CD4-positive, alpha-beta T cell (primary cell): Measurements from ENCODE around the gene FXR2. TPM values are rescaled to one million over a fixed set of nuclear protein-coding genes. Genes with fewer than 3 reads are reported as not detected.

Source experiments
- ATAC-seq: fragments of 200-7000 bp; cut with Tn5 transposase; one replicate; pipeline ENCODE4 v1.10.0; 2022; ENCODE audit warnings: mild to moderate bottlenecking; ENCODE audit not compliant: poor library complexity
- CTCF ChIA-PET: fragments of 350-600 bp; sonication (Branson Sonifier 250); formaldehyde crosslinking; loops from one replicate; lab custom pipeline; 2021; ENCODE audit warnings: antibody characterized with exemption, inconsistent platforms; lab: Charles Lee
- POLR2A ChIA-PET: fragments of 350-600 bp; sonication (Branson Sonifier 250); formaldehyde crosslinking; loops from one replicate; lab custom pipeline; 2021; ENCODE audit warnings: antibody characterized with exemption, inconsistent platforms; lab: Charles Lee
- DNase-seq, 14 experiments: peaks; one replicate each; pipeline ENCODE4 v3.0.0-alpha.2; 2013 to 2020; ENCODE audit warnings: mixed read lengths in 2 of 14
- H3K27ac ChIP-seq, 2 donors: one replicate each; pipeline versions ENCODE4 v1.5.1 to v1.7.0; 2013; ENCODE audit warnings: low read length in 2 of 2, low read depth in 1 of 2, mild to moderate bottlenecking in 1 of 2
- H3K27me3 ChIP-seq, 2 experiments: 1 replicate in 1 of 2; 2 replicates in 1 of 2; pipeline versions ENCODE4 v1.6.1 to v1.7.0; 2013; ENCODE audit warnings: low read length in 2 of 2, control low read depth in 1 of 2, mild to moderate bottlenecking in 1 of 2, moderate library complexity in 1 of 2; ENCODE audit not compliant: insufficient read depth in 2 of 2, control insufficient read depth in 1 of 2
- H3K36me3 ChIP-seq: one replicate; pipeline ENCODE4 v1.6.1; 2013; ENCODE audit warnings: low read length, control low read depth; ENCODE audit not compliant: insufficient read depth
- H3K4me1 ChIP-seq: one replicate; pipeline ENCODE4 v1.6.1; 2013; ENCODE audit warnings: low read length, control low read depth; ENCODE audit not compliant: insufficient read depth
- H3K4me3 ChIP-seq: one replicate; pipeline ENCODE4 v1.5.1; 2013; ENCODE audit warnings: mild to moderate bottlenecking, low read length, moderate library complexity
- H3K9me3 ChIP-seq, 2 experiments: 1 replicate in 1 of 2; 2 replicates in 1 of 2; pipeline versions ENCODE4 v1.6.1 to v1.7.0; 2013; ENCODE audit warnings: low read length in 2 of 2, mild to moderate bottlenecking in 2 of 2, control low read depth in 1 of 2, moderate library complexity in 1 of 2; ENCODE audit not compliant: control insufficient read depth in 1 of 2, insufficient read depth in 1 of 2
- H3K27ac Mint-ChIP-seq: one replicate; pipeline ENCODE4 v1.8.0; 2020; ENCODE audit warnings: mixed read lengths
- H3K27me3 Mint-ChIP-seq: one replicate; pipeline ENCODE4 v1.8.0; 2021; ENCODE audit warnings: mixed read lengths
- H3K36me3 Mint-ChIP-seq: one replicate; pipeline ENCODE4 v1.8.0; 2021; ENCODE audit warnings: low read depth, mixed read lengths
- H3K4me1 Mint-ChIP-seq: one replicate; pipeline ENCODE4 v1.8.0; 2021; ENCODE audit warnings: low read depth, mixed read lengths
- H3K4me3 Mint-ChIP-seq: one replicate; pipeline ENCODE4 v1.8.0; 2020; ENCODE audit warnings: mild to moderate bottlenecking, mixed read lengths
- H3K9me3 Mint-ChIP-seq: one replicate; pipeline ENCODE4 v1.8.0; 2020; ENCODE audit warnings: mixed read lengths
- intact Hi-C, 2 experiments: fragments of 100-400 bp; cut with DNase I in 1 of 2; cut with micrococcal nuclease in 1 of 2; formaldehyde crosslinking; loops; one replicate each; pipeline versions ENCODE4 v1.15.1 to v1.9.0; 2023 to 2025; cut with DNase I, micrococcal nuclease
- total RNA-seq, 174 experiments: library from RNA in 2 of 174; stranded (reverse) in 2 of 174; gene quantifications; one replicate each; pipeline ENCODE4 v1.2.3 and lab custom pipeline; 2021 to 2026
- TF ChIP-seq, protein P1 (sequence below): fragments of 200-600 bp; IDR thresholded peaks from one replicate; pipeline ENCODE4 v1.8.0; 2022; ENCODE audit warnings: antibody characterized with exemption, mild to moderate bottlenecking

Gene FXR2
- total RNA-seq, 2 experiments from 2014 or later, result 20.6 to 22.5 TPM

DNA sequence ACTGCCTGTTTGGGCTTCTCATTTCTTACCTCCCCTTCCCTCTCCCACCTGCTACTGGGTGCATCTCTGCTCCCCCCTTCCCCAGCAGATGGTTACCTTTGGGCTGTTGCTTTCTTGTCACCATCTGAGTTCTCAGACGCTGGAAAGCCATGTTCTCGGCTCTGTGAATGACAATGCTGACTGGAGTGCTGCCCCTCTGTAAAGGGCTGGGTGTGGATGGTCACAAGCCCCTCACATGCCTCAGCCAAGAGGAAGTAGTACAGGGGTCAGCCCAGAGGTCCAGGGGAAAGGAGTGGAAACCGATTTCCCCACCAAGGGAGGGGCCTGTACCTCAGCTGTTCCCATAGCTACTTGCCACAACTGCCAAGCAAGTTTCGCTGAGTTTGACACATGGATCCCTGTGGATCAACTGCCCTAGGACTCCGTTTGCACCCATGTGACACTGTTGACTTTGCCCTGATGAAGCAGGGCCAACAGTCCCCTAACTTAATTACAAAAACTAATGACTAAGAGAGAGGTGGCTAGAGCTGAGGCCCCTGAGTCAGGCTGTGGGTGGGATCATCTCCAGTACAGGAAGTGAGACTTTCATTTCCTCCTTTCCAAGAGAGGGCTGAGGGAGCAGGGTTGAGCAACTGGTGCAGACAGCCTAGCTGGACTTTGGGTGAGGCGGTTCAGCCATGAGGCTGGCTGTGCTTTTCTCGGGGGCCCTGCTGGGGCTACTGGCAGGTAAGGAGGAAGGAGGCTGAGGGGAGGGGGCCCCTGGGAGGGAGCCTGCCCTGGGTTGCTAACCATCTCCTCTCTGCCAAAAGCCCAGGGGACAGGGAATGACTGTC lies 35.5 kb downstream of the FXR2 start, which contains the start of gene CD68:
Gene CD68, plus strand, starts transcription at position 638 of the 833 bp plus-strand sequence. Its CDS starts 40 bp downstream, at position 678.
- Histone ChIP-seq H3K27ac (peak within 1 kb of the TSS; percentile 34 to 67), H3K4me3 (peak within 1 kb of the TSS; percentile 41), H3K36me3 (peaks cover 53% of the 10 kb centered on the region), H3K9me3 (peaks cover 0 to 5% of the 10 kb centered on the region in 2 experiments), H3K4me1 (peaks cover 78% of the 10 kb centered on the region), H3K27me3 (no peaks in the 10 kb centered on the region)
- DNase-seq (peak in 8 of 14 experiments; percentile 23 to 80 (median 58)), ATAC-seq (peak; percentile 6)
- ChIA-PET CTCF (interaction anchor here (1.3 to 1.6 kb wide), 2 partner anchors 10 to 18 kb away, joined by 3 to 11 read pairs; no protein-coding TSS in a partner anchor), POLR2A (interaction anchor here (0.6 to 2.6 kb wide), 3 partner anchors 100 to 276 kb away, joined by 3 to 14 read pairs (median 6); partner anchors contain the start of genes TP53 and ZBTB4)
- H3K4me3 Mint-ChIP-seq, result peak within 1 kb of the TSS; percentile 67
- H3K9me3 Mint-ChIP-seq, result no peaks in the 10 kb centered on the region
- intact Hi-C loops, result no loop called here
- H3K4me1 Mint-ChIP-seq, result peaks cover 82% of the 10 kb centered on the region
- peaks cover 77% of the 10 kb centered on the region for H3K36me3 Mint-ChIP-seq
- TF ChIP-seq, protein P1, sequence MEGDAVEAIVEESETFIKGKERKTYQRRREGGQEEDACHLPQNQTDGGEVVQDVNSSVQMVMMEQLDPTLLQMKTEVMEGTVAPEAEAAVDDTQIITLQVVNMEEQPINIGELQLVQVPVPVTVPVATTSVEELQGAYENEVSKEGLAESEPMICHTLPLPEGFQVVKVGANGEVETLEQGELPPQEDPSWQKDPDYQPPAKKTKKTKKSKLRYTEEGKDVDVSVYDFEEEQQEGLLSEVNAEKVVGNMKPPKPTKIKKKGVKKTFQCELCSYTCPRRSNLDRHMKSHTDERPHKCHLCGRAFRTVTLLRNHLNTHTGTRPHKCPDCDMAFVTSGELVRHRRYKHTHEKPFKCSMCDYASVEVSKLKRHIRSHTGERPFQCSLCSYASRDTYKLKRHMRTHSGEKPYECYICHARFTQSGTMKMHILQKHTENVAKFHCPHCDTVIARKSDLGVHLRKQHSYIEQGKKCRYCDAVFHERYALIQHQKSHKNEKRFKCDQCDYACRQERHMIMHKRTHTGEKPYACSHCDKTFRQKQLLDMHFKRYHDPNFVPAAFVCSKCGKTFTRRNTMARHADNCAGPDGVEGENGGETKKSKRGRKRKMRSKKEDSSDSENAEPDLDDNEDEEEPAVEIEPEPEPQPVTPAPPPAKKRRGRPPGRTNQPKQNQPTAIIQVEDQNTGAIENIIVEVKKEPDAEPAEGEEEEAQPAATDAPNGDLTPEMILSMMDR, result no peak
- H3K27me3 Mint-ChIP-seq, result no peaks in the 10 kb centered on the region
- H3K27ac Mint-ChIP-seq, result peak within 1 kb of the TSS; percentile 79

DNA sequence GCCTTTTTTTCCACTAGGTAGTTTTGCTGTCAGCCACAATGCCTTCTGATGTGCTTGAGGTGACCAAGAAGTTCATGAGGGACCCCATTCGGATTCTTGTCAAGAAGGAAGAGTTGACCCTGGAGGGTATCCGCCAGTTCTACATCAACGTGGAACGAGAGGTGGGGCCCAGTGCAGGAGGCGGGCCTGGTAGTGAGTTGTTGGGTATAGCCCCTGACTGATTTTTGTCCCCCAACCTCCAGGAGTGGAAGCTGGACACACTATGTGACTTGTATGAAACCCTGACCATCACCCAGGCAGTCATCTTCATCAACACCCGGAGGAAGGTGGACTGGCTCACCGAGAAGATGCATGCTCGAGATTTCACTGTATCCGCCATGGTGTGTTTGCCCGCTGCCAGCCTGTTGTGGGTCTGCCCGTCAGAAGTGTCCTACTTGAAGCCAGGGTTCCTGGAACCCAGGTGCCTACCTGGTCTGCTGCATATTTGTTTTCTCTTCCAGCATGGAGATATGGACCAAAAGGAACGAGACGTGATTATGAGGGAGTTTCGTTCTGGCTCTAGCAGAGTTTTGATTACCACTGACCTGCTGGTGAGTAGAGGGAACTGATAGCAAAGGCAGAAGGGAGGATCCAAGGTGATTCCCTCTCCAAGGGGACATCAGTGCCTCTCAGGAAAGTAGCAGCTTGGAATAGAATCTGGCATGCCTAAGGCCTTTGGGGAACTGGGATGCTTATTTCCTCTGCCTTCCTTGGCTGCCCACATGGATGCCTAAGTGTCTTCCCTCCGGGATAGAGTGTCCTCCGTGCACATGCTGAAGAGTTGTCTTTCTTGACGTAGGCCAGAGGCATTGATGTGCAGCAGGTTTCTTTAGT lies 37.1 kb downstream of the FXR2 start:
- peaks cover 3% of the 10 kb centered on the region for H3K27me3 Mint-ChIP-seq
- peaks cover 71% of the 10 kb centered on the region for H3K4me1 ChIP-seq
- DNase-seq (no peak), ATAC-seq (no peak)
- CTCF ChIA-PET, result no interaction called here
- peak overlapping the region; percentile 70 for H3K4me3 Mint-ChIP-seq
- no peaks in the 10 kb centered on the region for H3K9me3 Mint-ChIP-seq
- intact Hi-C loops, result no loop called here
- no peak overlapping the region for H3K4me3 ChIP-seq
- H3K9me3 ChIP-seq, result no peaks in the 10 kb centered on the region
- TF ChIP-seq, protein P1, result no peak
- peaks cover 58% of the 10 kb centered on the region for H3K36me3 ChIP-seq
- peak overlapping the region; percentile 34 for H3K27ac Mint-ChIP-seq
- H3K4me1 Mint-ChIP-seq, result peaks cover 83% of the 10 kb centered on the region
- peaks cover 82% of the 10 kb centered on the region for H3K36me3 Mint-ChIP-seq
- POLR2A ChIA-PET, result interaction anchor here (7.0 kb wide), 1 partner anchor 16 kb away, joined by 51 read pairs; the partner anchor contains the start of gene SENP3
- H3K27ac ChIP-seq, result no peak overlapping the region
- H3K27me3 ChIP-seq, result no peaks in the 10 kb centered on the region

DNA sequence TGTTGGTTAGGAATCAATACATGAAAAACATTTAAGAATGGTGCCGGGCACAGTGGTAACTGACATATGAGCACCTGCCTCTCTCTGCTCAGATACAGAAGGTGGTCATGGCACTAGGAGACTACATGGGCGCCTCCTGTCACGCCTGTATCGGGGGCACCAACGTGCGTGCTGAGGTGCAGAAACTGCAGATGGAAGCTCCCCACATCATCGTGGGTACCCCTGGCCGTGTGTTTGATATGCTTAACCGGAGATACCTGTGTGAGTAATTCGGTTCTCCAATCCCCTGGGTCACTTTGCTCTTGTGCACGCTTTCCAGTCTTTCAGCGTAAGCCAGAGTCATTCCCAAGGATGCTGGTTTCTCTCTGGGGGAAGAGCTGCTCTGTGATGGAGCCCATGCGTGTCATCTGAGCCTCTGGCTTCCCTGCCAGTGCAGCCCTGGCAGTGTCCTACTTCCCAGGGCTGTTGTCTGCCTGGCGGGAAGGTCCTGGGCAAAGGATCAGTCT lies 38.2 kb downstream of the FXR2 start:
- Mint-ChIP-seq H3K4me3 (peak overlapping the region; percentile 70), H3K27ac (peak overlapping the region; percentile 99), H3K4me1 (peaks cover 85% of the 10 kb centered on the region), H3K36me3 (peaks cover 88% of the 10 kb centered on the region), H3K9me3 (no peaks in the 10 kb centered on the region), H3K27me3 (peaks cover 3% of the 10 kb centered on the region)
- ATAC-seq (no peak), DNase-seq (no peak)
- TF ChIP-seq, protein P1, result no peak
- Histone ChIP-seq H3K4me1 (peaks cover 70% of the 10 kb centered on the region), H3K4me3 (no peak overlapping the region), H3K27me3 (no peaks in the 10 kb centered on the region), H3K27ac (no peak overlapping the region), H3K36me3 (peaks cover 58% of the 10 kb centered on the region), H3K9me3 (no peaks in the 10 kb centered on the region)
- intact Hi-C loops, result no loop called here
- ChIA-PET POLR2A (interaction anchor here (0.7 to 7.0 kb wide), 6 partner anchors 12 to 142 kb away, joined by 3 to 51 read pairs (median 5); partner anchors contain the start of genes FXR2, SENP3, TMEM102 and TP53), CTCF (interaction anchor here (0.6 to 0.7 kb wide), 2 partner anchors 72 to 111 kb away, joined by 3 read pairs; no protein-coding TSS in a partner anchor)
